Measurements from ENCODE around the gene CCDC116. TPM values are rescaled to one million over a fixed set of nuclear protein-coding genes. Genes with fewer than 3 reads are reported as not detected.

Gene CCDC116
- total and polyA plus RNA-seq, 2 experiments from 2014 or later, result 0.57 to 0.94 TPM

- Histone ChIP-seq H3K27me3 (no peaks in the 10 kb centered on the region), H3K4me1 (ENCODE audit: low read depth) (no peaks in the 10 kb centered on the region), H3K4me3 (no peak overlapping the region), H3K36me3 (peaks cover 9% of the 10 kb centered on the region), H3K9me3 (ENCODE audit: low read depth) (no peaks in the 10 kb centered on the region), H3K27ac (no peak overlapping the region)
- TF ChIP-seq CTCF (IDR thresholded peaks at IDR 0.05; ENCODE audit: low read depth, low read length), result no peak
- no peak for DNase-seq (ENCODE audit: low read depth in 1 of 2, low spot score in 1 of 2)
These were observed 46.8 kb downstream of the CCDC116 start for GRCh38 chr22:21679383-21679782.

- no peaks in the 10 kb centered on the region for H3K27me3 ChIP-seq
- no peak for DNase-seq (ENCODE audit: low read depth in 1 of 2, low spot score in 1 of 2)
- no peak overlapping the region for H3K4me3 ChIP-seq
- no peak overlapping the region for H3K27ac ChIP-seq
- H3K36me3 ChIP-seq, result peaks cover 9% of the 10 kb centered on the region
- H3K4me1 ChIP-seq (ENCODE audit: low read depth), result no peaks in the 10 kb centered on the region
- TF ChIP-seq CTCF (IDR thresholded peaks at IDR 0.05; ENCODE audit: low read depth, low read length), result no peak
- H3K9me3 ChIP-seq (ENCODE audit: low read depth), result no peaks in the 10 kb centered on the region
These were observed 48.4 kb downstream of the CCDC116 start for GRCh38 chr22:21680830-21681565.

GRCh38 chr22:21681566-21682370, 49.2 kb downstream of the CCDC116 start:
- H3K36me3 ChIP-seq, result peaks cover 12% of the 10 kb centered on the region
- H3K27ac ChIP-seq, result no peak overlapping the region
- H3K4me3 ChIP-seq, result no peak overlapping the region
- no peaks in the 10 kb centered on the region for H3K9me3 ChIP-seq (ENCODE audit: low read depth)
- H3K4me1 ChIP-seq (ENCODE audit: low read depth), result no peaks in the 10 kb centered on the region
- H3K27me3 ChIP-seq, result no peaks in the 10 kb centered on the region
- DNase-seq (ENCODE audit: low read depth in 1 of 2, low spot score in 1 of 2), result no peak
- no peak for TF ChIP-seq CTCF (IDR thresholded peaks at IDR 0.05; ENCODE audit: low read depth, low read length)

GRCh38 chr22:21682385-21683175, 50.0 kb downstream of the CCDC116 start:
- Histone ChIP-seq H3K27me3 (no peaks in the 10 kb centered on the region), H3K27ac (no peak overlapping the region), H3K4me1 (ENCODE audit: low read depth) (no peaks in the 10 kb centered on the region), H3K9me3 (ENCODE audit: low read depth) (no peaks in the 10 kb centered on the region), H3K36me3 (peaks cover 12% of the 10 kb centered on the region), H3K4me3 (no peak overlapping the region)
- no peak for TF ChIP-seq CTCF (IDR thresholded peaks at IDR 0.05; ENCODE audit: low read depth, low read length)
- DNase-seq (ENCODE audit: low read depth in 1 of 2, low spot score in 1 of 2), result no peak

- H3K27ac ChIP-seq, result no peak overlapping the region
- no peaks in the 10 kb centered on the region for H3K4me1 ChIP-seq (ENCODE audit: low read depth)
- no peak for TF ChIP-seq CTCF (IDR thresholded peaks at IDR 0.05; ENCODE audit: low read depth, low read length)
- H3K4me3 ChIP-seq, result no peak overlapping the region
- H3K36me3 ChIP-seq, result peaks cover 12% of the 10 kb centered on the region
- no peak for DNase-seq (ENCODE audit: low read depth in 1 of 2, low spot score in 1 of 2)
- no peaks in the 10 kb centered on the region for H3K9me3 ChIP-seq (ENCODE audit: low read depth)
- no peaks in the 10 kb centered on the region for H3K27me3 ChIP-seq
These were observed 50.8 kb downstream of the CCDC116 start for GRCh38 chr22:21683401-21683811.

Measured in cardiac muscle cell (in vitro differentiated cells and primary cell).